Measurements from ENCODE around the gene SLC2A8.

Gene SLC2A8

DNA sequence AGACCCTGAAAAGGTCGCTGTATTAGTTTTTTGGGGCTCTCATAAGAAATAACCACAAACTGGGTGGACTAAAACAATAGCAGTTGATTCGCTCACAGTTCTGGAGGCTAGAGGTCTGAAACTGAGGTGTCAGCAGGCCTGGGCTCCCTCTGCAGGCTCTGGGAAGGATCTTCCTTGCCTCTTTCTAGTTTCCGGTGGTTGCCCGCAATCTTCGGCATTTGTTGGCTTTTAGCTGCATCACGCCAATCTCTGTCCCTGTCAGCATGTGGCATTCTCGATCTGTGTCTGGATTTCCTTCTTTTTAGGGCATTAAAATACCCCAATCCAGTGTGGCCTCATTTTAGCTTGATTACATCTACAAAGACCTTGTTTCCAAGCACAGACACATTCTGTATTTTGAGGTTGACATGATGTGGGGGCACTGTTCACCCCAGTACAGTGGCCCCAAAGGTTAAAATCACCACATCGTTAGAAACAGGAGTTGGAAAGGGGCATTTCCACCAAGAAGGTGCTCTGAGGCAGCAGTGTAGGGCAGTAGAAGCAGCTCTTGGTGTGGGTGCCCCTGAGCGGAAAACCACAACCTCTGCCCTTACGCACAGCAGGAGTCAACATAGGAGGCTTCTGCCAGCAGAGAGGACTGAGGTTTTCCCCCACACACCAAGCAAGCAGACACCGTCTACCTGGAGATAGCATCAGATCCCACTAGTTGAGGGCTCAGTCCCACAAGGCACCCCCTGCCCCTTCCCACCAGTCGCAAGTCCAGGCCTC is 40.7 kb downstream of the SLC2A8 start:
- no peaks in the 10 kb centered on the region for H3K4me1 ChIP-seq
- H3K9me3 ChIP-seq: no peaks in the 10 kb centered on the region
- H3K4me3 ChIP-seq: no peak overlapping the region
- DNase-seq: no peak
- no peak for TF ChIP-seq CTCF (IDR thresholded peaks at IDR 0.05)
- H3K36me3 ChIP-seq: peaks cover 68 to 100% (median 97%) of the 10 kb centered on the region in 3 donors
- no peaks in the 10 kb centered on the region for H3K27me3 ChIP-seq
- intact Hi-C loops (cut with DNase I; ENCODE audit: low total_unique reads): no loop called here
- H3K27ac ChIP-seq: no peak overlapping the region

DNA sequence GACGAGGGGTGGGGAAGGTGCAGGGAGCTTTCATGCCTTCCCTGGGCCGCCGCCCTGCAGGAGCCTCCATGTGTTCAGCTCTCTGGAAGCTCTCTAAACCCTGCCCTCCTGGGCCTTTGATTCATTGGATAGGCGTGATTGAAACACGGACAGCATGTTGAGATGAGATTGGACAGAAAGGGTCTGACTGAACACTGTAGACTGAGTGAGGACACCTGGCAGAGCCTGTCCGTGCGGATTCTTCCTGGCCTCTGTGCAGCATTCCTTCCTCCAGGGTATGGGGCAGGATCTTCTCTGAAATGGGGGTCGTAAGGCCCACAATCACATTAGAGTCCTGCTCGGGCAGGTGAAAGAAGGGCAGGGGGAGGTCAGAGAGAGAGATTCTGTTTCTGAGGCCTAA is 41.4 kb downstream of the SLC2A8 start:
- Histone ChIP-seq H3K27me3 (no peaks in the 10 kb centered on the region), H3K9me3 (no peaks in the 10 kb centered on the region), H3K4me1 (no peaks in the 10 kb centered on the region), H3K27ac (no peak overlapping the region), H3K4me3 (no peak overlapping the region), H3K36me3 (peaks cover 75 to 100% (median 100%) of the 10 kb centered on the region in 3 donors)
- no peak for TF ChIP-seq CTCF (IDR thresholded peaks at IDR 0.05)
- intact Hi-C loops (cut with DNase I; ENCODE audit: low total_unique reads): no loop called here
- no peak for DNase-seq

DNA sequence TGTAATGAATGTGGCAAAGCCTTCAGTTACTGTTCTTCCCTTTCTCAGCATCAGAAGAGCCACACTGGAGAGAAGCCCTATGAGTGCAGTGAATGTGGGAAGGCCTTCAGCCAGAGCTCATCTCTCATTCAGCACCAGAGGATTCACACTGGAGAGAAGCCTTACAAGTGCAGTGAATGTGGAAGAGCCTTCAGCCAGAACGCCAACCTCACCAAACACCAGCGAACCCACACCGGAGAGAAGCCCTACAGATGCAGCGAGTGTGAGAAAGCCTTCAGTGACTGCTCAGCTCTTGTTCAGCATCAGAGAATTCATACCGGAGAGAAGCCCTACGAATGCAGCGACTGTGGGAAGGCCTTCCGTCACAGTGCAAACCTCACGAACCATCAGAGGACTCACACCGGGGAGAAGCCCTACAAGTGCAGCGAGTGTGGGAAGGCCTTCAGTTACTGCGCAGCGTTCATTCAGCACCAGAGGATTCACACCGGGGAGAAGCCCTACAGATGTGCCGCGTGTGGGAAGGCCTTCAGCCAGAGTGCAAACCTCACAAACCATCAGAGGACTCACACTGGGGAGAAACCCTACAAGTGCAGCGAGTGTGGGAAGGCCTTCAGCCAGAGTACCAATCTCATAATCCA is 47.4 kb downstream of the SLC2A8 start:
- H3K4me3 ChIP-seq: no peak overlapping the region
- peaks cover 0 to 11% (median 8%) of the 10 kb centered on the region in 4 donors for H3K4me1 ChIP-seq
- no peaks in the 10 kb centered on the region for H3K27me3 ChIP-seq
- H3K9me3 ChIP-seq: no peaks in the 10 kb centered on the region
- TF ChIP-seq CTCF (IDR thresholded peaks at IDR 0.05): no peak
- intact Hi-C loops (cut with DNase I; ENCODE audit: low total_unique reads): no loop called here
- no peak overlapping the region for H3K27ac ChIP-seq
- no peak for DNase-seq
- peaks cover 82 to 97% (median 96%) of the 10 kb centered on the region in 3 donors for H3K36me3 ChIP-seq

DNA sequence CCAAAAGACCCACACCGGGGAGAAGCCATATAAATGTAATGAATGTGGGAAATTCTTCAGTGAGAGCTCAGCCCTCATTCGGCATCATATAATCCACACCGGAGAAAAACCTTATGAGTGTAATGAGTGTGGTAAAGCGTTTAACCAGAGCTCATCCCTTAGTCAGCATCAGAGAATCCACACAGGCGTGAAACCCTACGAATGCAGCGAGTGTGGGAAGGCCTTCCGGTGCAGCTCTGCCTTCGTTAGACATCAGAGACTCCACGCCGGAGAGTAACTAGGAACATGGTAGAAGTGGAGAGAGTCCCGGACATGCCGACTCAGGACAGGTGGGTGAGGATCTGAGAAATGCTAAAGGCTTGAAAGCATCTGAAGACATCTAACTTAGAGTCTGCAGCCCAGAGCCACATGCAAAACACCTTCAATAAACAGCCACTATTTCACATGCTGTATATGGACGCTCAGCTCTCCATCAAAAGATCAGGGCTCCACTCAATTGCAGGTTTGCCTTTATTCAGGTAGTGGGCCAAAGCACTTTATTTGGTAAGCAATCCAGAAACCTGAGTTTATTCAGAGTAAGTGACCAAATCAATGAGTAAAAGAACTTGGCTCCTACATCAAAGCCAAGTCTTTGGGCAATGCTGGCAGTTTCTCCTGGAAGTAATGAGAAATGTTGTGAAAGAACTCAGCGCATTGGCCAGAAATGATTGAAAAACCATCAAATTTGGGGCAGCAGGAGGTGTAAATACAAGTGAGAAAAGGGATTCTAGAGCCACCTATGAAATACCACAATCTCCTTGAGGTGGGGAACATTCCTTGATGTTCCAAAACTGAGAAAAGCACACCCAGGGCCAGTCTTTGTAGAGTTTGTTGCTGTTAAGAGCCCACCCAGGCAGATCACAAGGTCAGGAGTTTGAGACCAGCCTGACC is 48.2 kb downstream of the SLC2A8 start:
- intact Hi-C loops (cut with DNase I; ENCODE audit: low total_unique reads): no loop called here
- Histone ChIP-seq H3K9me3 (no peaks in the 10 kb centered on the region), H3K27ac (no peak overlapping the region), H3K27me3 (no peaks in the 10 kb centered on the region), H3K4me3 (no peak overlapping the region), H3K4me1 (peaks cover 0 to 19% (median 16%) of the 10 kb centered on the region in 4 donors), H3K36me3 (peaks cover 78 to 90% (median 90%) of the 10 kb centered on the region in 3 donors)
- no peak for DNase-seq
- TF ChIP-seq CTCF (IDR thresholded peaks at IDR 0.05): no peak

DNA sequence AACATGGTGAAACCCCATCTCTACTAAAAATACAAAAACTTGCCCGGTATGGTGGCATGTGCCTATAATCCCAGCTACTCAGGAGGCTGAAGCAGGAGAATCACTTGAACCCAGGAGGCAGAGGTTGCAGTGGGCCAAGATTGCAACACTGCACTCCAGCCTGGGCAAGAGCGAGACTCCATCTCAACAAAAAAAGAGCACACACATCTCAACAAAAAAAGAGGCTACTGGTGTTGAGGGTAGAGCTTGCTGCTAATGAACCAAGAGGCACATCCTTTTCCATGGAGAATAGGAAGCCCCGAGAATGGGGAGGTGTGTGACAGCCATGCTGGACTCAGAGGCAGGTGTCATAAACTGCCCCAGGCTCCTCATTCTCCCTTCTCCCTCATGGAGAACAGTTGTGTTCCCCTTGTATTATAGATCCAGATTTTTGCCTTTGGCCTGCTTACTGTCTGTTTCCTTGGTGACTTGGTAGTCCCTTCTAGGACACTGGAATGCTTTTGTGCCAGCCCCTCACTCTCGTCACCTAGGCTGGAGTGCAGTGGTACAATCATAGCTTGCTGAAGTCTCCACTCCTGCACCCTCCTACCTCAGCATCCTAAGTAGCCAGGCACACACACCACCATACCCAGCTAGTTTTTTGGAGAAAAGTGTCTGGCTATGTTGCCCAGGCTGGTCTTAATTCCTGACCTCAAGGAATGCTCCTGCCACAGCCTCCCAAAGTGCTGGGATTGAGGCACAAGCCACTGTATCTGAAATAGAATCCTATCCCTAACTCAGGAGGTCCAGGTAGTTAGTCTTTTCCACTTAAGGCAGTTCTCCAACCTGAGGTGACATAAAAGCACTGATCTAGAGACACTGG is 49.1 kb downstream of the SLC2A8 start:
- H3K4me1 ChIP-seq: peaks cover 0 to 23% (median 20%) of the 10 kb centered on the region in 4 donors
- no peak for TF ChIP-seq CTCF (IDR thresholded peaks at IDR 0.05)
- DNase-seq: no peak
- H3K27ac ChIP-seq: no peak overlapping the region
- H3K4me3 ChIP-seq: no peak overlapping the region
- no peaks in the 10 kb centered on the region for H3K9me3 ChIP-seq
- no peaks in the 10 kb centered on the region for H3K27me3 ChIP-seq
- peaks cover 71 to 81% (median 81%) of the 10 kb centered on the region in 3 donors for H3K36me3 ChIP-seq
- intact Hi-C loops (cut with DNase I; ENCODE audit: low total_unique reads): no loop called here

Measured in tibial artery (tissue), 4 donors.